ENCODE measurements around the gene PIAS1.

- TF ChIP-seq IRF2 (CRISPR knock-in tag; IDR thresholded peaks at IDR 0.05; ENCODE audit: borderline replicate concordance, low read depth), result no peak
- no peak for TF ChIP-seq ZNF396 (CRISPR knock-in tag; IDR thresholded peaks at IDR 0.05; ENCODE audit: borderline replicate concordance)
- no peak for TF ChIP-seq ZNF263 (CRISPR knock-in tag; IDR thresholded peaks at IDR 0.05; ENCODE audit: low read depth)
Observed at GRCh38 chr15:68224108-68224507, 170.0 kb downstream of the PIAS1 start.

All from WTC11 (cell line).